Measurements from ENCODE around the gene AGTPBP1. TPM values are rescaled to one million over a fixed set of nuclear protein-coding genes. Genes with fewer than 3 reads are reported as not detected.

AGTPBP1 gene
- total RNA-seq, 1 donor from 2014 or later, result 4.3 TPM

DNA sequence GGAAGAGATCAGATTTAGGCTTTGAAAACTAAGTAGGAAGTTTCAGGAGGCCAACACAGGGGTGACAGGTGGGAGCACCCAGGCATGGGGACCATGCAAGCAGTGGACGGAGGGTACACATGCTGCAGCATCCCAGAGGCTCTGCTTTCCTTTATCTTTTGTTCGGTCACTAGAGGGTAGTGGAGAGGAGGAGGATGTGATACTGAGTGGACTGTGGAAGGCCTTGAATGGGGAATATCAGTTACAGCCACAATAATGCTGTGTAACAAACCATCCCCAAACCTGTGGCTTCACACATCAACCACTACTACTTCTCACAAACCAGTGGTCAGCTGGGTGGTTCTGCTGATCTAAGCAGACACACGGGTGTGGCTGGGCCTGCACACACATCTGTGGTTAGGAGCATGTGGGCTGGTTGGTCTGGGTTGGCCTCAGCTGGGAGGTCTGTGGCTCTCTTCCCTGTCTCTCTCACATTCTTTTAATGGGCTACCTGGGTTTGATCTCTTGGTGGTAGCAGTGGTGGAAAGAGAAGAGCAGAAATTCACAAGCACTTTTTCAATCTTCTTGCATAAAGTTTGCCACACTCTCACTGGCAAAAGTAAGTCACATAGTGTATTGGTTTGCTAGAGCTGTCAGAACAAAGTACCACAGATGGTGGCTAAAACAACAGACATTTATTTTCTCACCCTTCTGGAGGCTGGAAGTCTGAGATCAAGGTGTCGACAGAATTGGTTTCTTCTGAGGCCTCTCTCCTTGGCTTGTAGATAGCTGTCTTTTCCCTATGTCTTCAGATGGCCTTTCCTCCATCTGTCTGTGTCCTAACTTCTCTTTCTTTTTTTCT, 238.7 kb downstream of the AGTPBP1 start:
- no peak for ATAC-seq

DNA sequence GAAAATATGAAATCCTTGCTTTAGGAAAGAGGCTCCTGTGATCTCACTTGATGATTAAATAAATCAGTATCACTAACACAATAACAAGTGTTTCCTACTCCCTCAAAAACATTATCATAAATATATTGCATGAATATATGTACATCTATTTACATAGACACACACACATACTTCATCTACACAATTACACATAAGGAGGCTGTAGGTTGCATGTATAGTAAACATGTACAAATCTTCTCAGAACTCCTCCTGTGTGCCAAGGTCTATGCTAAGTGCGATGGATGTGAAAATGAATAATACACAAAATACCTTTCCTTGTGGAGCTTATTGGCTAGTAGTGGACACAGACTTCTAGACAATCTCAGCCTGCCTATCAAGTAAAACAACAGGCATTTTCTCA, 239.9 kb downstream of the AGTPBP1 start:
- no peak for DNase-seq (ENCODE audit: low spot score)
- no peak for ATAC-seq

More for the DNA sequence above, 238.7 kb downstream of the AGTPBP1 start:
- DNase-seq (ENCODE audit: low spot score), result no peak

GRCh38 chr9:85501456-85501855, 240.3 kb downstream of the AGTPBP1 start:
- ATAC-seq (no peak), DNase-seq (ENCODE audit: low spot score) (no peak)

Other genes starting within 250 kb of the AGTPBP1 start
- 7.9 TPM for gene NAA35, start 199.2 kb upstream of the AGTPBP1 start, total RNA-seq